ENCODE results near the gene LITAFD. TPM values are rescaled to one million over a fixed set of nuclear protein-coding genes. Genes with fewer than 3 reads are reported as not detected.

LITAFD gene
- total RNA-seq, 1 experiment from 2014 or later, result not detected

DNA sequence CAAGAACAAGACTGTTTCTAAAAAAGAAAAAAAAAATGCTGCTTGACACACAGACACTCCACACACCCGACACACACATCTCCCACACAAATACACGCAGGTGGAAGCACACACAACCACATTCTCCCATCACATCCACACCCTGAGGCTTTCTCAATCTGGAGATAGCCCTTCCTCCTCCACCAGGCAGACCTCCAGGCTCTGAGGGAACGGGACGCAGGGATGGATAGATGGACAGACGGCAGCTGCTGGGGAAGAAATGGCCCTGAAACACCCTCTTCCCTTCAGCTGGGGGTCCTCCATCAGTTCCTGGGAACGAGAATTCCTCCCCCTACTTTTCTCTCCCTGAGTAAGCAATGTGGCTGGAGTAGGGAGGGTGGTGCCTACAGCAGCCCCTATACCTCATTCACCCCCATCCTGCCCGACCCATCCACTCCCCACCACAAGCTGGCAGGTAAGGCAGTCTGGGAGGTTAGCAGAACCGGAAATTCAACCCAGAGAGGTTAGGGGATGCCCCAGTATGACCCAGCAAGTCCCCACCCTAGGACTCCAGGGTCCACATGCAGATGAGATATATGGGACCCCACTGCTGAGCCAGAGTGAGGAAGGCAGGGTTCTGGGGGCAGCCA is 4.1 kb upstream of the LITAFD start:
- intact Hi-C loops (cut with micrococcal nuclease; ENCODE audit: unreplicated experiment), result loop anchor here (1.0 kb wide), 1 partner anchor 9 kb away; the partner anchor contains the start of gene CARHSP1
- BruUV-seq (replicated peaks), result no TSS peak
- Histone ChIP-seq H3K27me3 (replicated peaks; ENCODE audit: control insufficient read depth, insufficient read depth, low read length) (no peaks in the 10 kb centered on the region), H3K9me3 (no peaks in the 10 kb centered on the region), H3K36me3 (ENCODE audit: control insufficient read depth, insufficient read depth, low read length) (no peaks in the 10 kb centered on the region), H3K4me3 (ENCODE audit: low read depth, low read length) (no peak overlapping the region), H3K4me1 (peaks cover 18% of the 10 kb centered on the region)
- peak overlapping the region; percentile 60 for H3K27ac Mint-ChIP-seq (ENCODE audit: unreplicated experiment)
- H3K4me3 Mint-ChIP-seq (ENCODE audit: unreplicated experiment), result no peak overlapping the region
- peaks cover 13% of the 10 kb centered on the region for H3K4me1 Mint-ChIP-seq (ENCODE audit: low read depth, unreplicated experiment)
- H3K36me3 Mint-ChIP-seq (ENCODE audit: insufficient read depth, unreplicated experiment), result peaks cover 26% of the 10 kb centered on the region
- no peak for DNase-seq
- ChIA-PET POLR2A (interaction anchor here (0.7 to 1.8 kb wide), 2 partner anchors 9 to 14 kb away, joined by 3 to 11 read pairs; partner anchors contain the start of gene CARHSP1), CTCF (interaction anchor here (1.0 to 1.5 kb wide), 3 partner anchors 10 to 26 kb away, joined by 7 to 9 read pairs (median 8); partner anchors contain the start of gene CARHSP1)
- TF ChIP-seq, protein P1, sequence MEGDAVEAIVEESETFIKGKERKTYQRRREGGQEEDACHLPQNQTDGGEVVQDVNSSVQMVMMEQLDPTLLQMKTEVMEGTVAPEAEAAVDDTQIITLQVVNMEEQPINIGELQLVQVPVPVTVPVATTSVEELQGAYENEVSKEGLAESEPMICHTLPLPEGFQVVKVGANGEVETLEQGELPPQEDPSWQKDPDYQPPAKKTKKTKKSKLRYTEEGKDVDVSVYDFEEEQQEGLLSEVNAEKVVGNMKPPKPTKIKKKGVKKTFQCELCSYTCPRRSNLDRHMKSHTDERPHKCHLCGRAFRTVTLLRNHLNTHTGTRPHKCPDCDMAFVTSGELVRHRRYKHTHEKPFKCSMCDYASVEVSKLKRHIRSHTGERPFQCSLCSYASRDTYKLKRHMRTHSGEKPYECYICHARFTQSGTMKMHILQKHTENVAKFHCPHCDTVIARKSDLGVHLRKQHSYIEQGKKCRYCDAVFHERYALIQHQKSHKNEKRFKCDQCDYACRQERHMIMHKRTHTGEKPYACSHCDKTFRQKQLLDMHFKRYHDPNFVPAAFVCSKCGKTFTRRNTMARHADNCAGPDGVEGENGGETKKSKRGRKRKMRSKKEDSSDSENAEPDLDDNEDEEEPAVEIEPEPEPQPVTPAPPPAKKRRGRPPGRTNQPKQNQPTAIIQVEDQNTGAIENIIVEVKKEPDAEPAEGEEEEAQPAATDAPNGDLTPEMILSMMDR (IDR thresholded peaks at IDR 0.05; ENCODE audit: insufficient read depth in 1 of 2, low read depth in 1 of 2, low read length in 1 of 2, severe bottlenecking in 1 of 2, unreplicated experiment in 1 of 2), result no peak
- no peaks in the 10 kb centered on the region for H3K27me3 Mint-ChIP-seq (ENCODE audit: insufficient read depth, unreplicated experiment)
- no peaks in the 10 kb centered on the region for H3K9me3 Mint-ChIP-seq (ENCODE audit: unreplicated experiment)

DNA sequence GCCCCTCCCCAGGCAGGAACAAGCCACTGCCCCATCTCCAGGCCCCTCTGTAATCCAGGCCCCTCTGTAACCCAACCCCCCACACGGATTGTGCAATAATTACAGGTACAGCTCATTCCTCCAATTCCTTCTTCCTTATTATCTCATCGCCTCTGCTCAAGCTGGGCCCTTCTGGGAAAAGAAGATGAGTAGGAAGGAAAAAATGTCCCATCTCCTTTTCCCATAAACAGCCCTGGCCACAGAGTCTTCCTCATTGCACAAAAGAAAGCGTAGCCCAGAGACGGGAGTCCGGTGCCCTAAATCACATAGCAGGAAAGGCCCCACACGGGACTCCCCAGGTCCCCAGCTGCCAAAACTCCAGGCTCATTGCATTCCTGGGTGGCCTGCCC is 3.6 kb upstream of the LITAFD start:
- H3K4me3 Mint-ChIP-seq (ENCODE audit: unreplicated experiment), result no peak overlapping the region
- TF ChIP-seq, protein P1 (IDR thresholded peaks at IDR 0.05; ENCODE audit: insufficient read depth in 1 of 2, low read depth in 1 of 2, low read length in 1 of 2, severe bottlenecking in 1 of 2, unreplicated experiment in 1 of 2), result no peak
- Histone ChIP-seq H3K27me3 (replicated peaks; ENCODE audit: control insufficient read depth, insufficient read depth, low read length) (no peaks in the 10 kb centered on the region), H3K9me3 (no peaks in the 10 kb centered on the region), H3K4me3 (ENCODE audit: low read depth, low read length) (no peak overlapping the region), H3K4me1 (peaks cover 18% of the 10 kb centered on the region), H3K36me3 (ENCODE audit: control insufficient read depth, insufficient read depth, low read length) (no peaks in the 10 kb centered on the region)
- peak; percentile 69 to 74 for DNase-seq
- CTCF ChIA-PET, result interaction anchor here (1.0 to 1.5 kb wide), 3 partner anchors 10 to 27 kb away, joined by 7 to 9 read pairs (median 8); partner anchors contain the start of gene CARHSP1
- no peaks in the 10 kb centered on the region for H3K27me3 Mint-ChIP-seq (ENCODE audit: insufficient read depth, unreplicated experiment)
- H3K9me3 Mint-ChIP-seq (ENCODE audit: unreplicated experiment), result no peaks in the 10 kb centered on the region
- peaks cover 26% of the 10 kb centered on the region for H3K36me3 Mint-ChIP-seq (ENCODE audit: insufficient read depth, unreplicated experiment)
- intact Hi-C loops (cut with micrococcal nuclease; ENCODE audit: unreplicated experiment), result loop anchor here (1.0 kb wide), 1 partner anchor 9 kb away; the partner anchor contains the start of gene CARHSP1
- H3K4me1 Mint-ChIP-seq (ENCODE audit: low read depth, unreplicated experiment), result peaks cover 18% of the 10 kb centered on the region
- no TSS peak for BruUV-seq (replicated peaks)
- peak overlapping the region; percentile 60 for H3K27ac Mint-ChIP-seq (ENCODE audit: unreplicated experiment)
- POLR2A ChIA-PET, result interaction anchor here (0.7 to 1.8 kb wide), 3 partner anchors 10 to 77 kb away, joined by 3 to 11 read pairs (median 4); partner anchors contain the start of gene CARHSP1

DNA sequence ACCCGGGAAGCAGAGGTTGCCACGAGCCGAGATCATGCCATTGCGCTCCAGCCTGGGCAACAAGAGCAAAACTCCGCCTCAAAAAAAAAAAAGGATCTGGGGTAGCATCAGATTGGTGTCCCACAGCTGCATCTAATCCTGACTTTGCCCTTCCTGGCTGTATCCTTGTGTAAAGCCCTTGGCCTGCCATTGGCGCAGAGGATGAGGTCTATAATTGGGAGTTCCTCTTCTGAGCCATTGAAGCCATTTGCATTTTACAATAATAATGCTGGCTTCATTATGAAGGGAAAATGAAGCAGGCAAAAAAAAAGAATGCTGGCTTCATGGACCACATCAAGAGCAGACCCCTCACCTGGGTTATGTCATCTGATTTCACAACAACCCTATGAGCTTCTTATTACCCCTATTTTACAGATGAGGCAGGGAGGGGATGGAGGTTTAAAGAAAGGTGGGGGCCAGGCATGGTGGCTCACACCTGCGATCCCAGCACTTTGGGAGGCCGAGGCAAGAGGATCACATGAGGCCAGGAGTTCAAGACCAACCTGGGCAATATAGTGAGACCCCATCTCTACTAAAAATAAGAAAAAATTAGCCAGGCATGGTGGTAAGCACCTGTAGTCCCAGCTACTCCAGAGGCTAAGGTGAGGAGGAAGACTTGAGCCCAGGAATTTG is 1.2 kb upstream of the LITAFD start:
- TF ChIP-seq, protein P1 (IDR thresholded peaks at IDR 0.05; ENCODE audit: insufficient read depth in 1 of 2, low read depth in 1 of 2, low read length in 1 of 2, severe bottlenecking in 1 of 2, unreplicated experiment in 1 of 2), result no peak
- ChIA-PET CTCF (interaction anchor here (0.6 to 1.6 kb wide), 5 partner anchors 13 to 739 kb away, joined by 3 to 15 read pairs (median 7); partner anchors contain the start of gene CARHSP1), POLR2A (interaction anchor here (1.0 kb wide), 1 partner anchor 18 kb away, joined by 3 read pairs; no protein-coding TSS in a partner anchor)
- H3K4me3 Mint-ChIP-seq (ENCODE audit: unreplicated experiment), result no peak overlapping the region
- Histone ChIP-seq H3K9me3 (no peaks in the 10 kb centered on the region), H3K4me3 (ENCODE audit: low read depth, low read length) (no peak overlapping the region), H3K27me3 (replicated peaks; ENCODE audit: control insufficient read depth, insufficient read depth, low read length) (no peaks in the 10 kb centered on the region), H3K4me1 (peaks cover 27% of the 10 kb centered on the region), H3K36me3 (ENCODE audit: control insufficient read depth, insufficient read depth, low read length) (no peaks in the 10 kb centered on the region)
- no peak overlapping the region for H3K27ac Mint-ChIP-seq (ENCODE audit: unreplicated experiment)
- H3K27me3 Mint-ChIP-seq (ENCODE audit: insufficient read depth, unreplicated experiment), result no peaks in the 10 kb centered on the region
- no TSS peak for BruUV-seq (replicated peaks)
- H3K36me3 Mint-ChIP-seq (ENCODE audit: insufficient read depth, unreplicated experiment), result peaks cover 44% of the 10 kb centered on the region
- H3K9me3 Mint-ChIP-seq (ENCODE audit: unreplicated experiment), result no peaks in the 10 kb centered on the region
- DNase-seq, result no peak
- peaks cover 29% of the 10 kb centered on the region for H3K4me1 Mint-ChIP-seq (ENCODE audit: low read depth, unreplicated experiment)
- intact Hi-C loops (cut with micrococcal nuclease; ENCODE audit: unreplicated experiment), result loop anchor here (1.0 to 5.0 kb wide), 3 partner anchors 18 to 220 kb away; no protein-coding TSS in a partner anchor
